ENCODE results near the gene ARFGAP3. TPM values are rescaled to one million over a fixed set of nuclear protein-coding genes. Genes with fewer than 3 reads are reported as not detected.

Gene ARFGAP3
- polyA plus RNA-seq, 1 of the 3 experiments (the other 2 are of a cell fraction), result 12.6 TPM

DNA sequence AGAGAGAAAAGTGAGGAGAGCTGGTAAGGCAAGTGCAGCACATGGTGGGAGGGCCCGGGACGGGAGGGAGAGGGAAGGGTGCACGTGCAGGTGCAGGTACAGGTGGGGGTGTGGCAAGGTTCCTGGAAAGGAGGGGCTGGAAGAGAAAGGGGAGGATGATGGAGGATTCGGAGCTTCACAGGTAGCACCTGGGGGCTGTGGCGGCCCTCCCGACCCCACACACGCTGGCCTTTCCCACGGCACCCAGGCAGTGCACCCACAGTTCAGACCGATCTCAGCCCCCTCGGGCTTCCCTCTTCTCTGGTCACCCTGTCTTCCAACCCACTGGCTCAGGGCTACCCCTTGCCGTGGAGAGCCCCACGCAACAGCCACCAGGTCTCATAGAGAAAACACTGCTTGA lies 69.1 kb downstream of the ARFGAP3 start (continued):
- no peak for TF ChIP-seq JUND (IDR thresholded peaks at IDR 0.05)
- no peak for TF ChIP-seq MEF2A (IDR thresholded peaks at IDR 0.05; ENCODE audit: borderline replicate concordance, low read depth)

DNA sequence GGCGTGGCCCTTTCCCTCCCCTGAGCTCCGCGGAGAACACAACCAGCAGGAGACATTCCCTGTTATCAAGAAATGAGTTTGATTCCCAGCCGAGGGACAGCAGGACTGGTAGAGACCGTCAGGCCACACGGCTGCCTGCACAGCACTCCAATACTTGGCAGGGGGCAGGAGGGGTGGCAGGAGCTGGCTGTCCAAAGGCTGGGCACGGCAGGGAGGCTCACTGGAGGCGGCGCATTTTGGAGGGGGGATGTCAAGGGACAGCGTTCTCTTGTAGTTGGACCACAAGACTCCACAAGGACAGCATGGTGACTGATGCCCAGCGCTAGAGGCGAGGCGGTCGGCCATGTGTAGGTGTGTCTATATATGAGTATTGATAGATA lies 69.7 kb downstream of the ARFGAP3 start:
- Histone ChIP-seq H3K4me1 (ENCODE audit: control insufficient read depth in 1 of 2, insufficient read depth in 2 of 2, low read depth in 1 of 2, low read length in 1 of 2) (no peaks in the 10 kb centered on the region), H3K9me3 (no peaks in the 10 kb centered on the region), H3K4me3 (ENCODE audit: low read depth in 2 of 2, low read length in 1 of 2) (no peak overlapping the region), H3K36me3 (replicated peaks in 1 of 2; ENCODE audit: control insufficient read depth in 1 of 2, insufficient read depth in 2 of 2, low read length in 1 of 2) (no peaks in the 10 kb centered on the region), H3K4me2 (no peak overlapping the region), H4K20me1 (ENCODE audit: insufficient read depth) (no peaks in the 10 kb centered on the region), H3K27ac (ENCODE audit: low read depth in 2 of 2, low read length in 1 of 2) (no peak overlapping the region), H3F3A (replicated peaks; ENCODE audit: insufficient read depth) (no peaks in the 10 kb centered on the region), H3K9ac (no peak overlapping the region), H3K79me2 (ENCODE audit: insufficient read depth) (no peaks in the 10 kb centered on the region), H3K9me2 (no peaks in the 10 kb centered on the region), H3K27me3 (ENCODE audit: insufficient read depth) (no peaks in the 10 kb centered on the region), H2AFZ (ENCODE audit: low read depth) (no peak overlapping the region)
- no peak for DNase-seq
- WGBS (ENCODE audit: low lambda C conversion rate), result 91% methylated on average over 8 of the region's 14 CpGs
- TF ChIP-seq EZH2phosphoT487 (IDR thresholded peaks at IDR 0.05; ENCODE audit: borderline replicate concordance, low read depth), result no peak
- no peak for TF ChIP-seq RXRA (IDR thresholded peaks at IDR 0.05; ENCODE audit: borderline replicate concordance, low read depth)
- TF ChIP-seq, protein P1, sequence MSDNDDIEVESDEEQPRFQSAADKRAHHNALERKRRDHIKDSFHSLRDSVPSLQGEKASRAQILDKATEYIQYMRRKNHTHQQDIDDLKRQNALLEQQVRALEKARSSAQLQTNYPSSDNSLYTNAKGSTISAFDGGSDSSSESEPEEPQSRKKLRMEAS (IDR thresholded peaks at IDR 0.05; ENCODE audit: low read depth), result no peak
- no peak for TF ChIP-seq CHD2 (IDR thresholded peaks at IDR 0.05; ENCODE audit: low read length, partially characterized antibody)
- TF ChIP-seq NFIC (IDR thresholded peaks at IDR 0.05; ENCODE audit: borderline replicate concordance), result no peak
- TF ChIP-seq, protein P2, sequence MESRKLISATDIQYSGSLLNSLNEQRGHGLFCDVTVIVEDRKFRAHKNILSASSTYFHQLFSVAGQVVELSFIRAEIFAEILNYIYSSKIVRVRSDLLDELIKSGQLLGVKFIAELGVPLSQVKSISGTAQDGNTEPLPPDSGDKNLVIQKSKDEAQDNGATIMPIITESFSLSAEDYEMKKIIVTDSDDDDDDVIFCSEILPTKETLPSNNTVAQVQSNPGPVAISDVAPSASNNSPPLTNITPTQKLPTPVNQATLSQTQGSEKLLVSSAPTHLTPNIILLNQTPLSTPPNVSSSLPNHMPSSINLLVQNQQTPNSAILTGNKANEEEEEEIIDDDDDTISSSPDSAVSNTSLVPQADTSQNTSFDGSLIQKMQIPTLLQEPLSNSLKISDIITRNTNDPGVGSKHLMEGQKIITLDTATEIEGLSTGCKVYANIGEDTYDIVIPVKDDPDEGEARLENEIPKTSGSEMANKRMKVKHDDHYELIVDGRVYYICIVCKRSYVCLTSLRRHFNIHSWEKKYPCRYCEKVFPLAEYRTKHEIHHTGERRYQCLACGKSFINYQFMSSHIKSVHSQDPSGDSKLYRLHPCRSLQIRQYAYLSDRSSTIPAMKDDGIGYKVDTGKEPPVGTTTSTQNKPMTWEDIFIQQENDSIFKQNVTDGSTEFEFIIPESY (IDR thresholded peaks at IDR 0.05; ENCODE audit: borderline replicate concordance, low read depth), result no peak
- no peak for TF ChIP-seq NRF1 (IDR thresholded peaks at IDR 0.05; ENCODE audit: low read depth, low read length)
- TF ChIP-seq, protein P3, sequence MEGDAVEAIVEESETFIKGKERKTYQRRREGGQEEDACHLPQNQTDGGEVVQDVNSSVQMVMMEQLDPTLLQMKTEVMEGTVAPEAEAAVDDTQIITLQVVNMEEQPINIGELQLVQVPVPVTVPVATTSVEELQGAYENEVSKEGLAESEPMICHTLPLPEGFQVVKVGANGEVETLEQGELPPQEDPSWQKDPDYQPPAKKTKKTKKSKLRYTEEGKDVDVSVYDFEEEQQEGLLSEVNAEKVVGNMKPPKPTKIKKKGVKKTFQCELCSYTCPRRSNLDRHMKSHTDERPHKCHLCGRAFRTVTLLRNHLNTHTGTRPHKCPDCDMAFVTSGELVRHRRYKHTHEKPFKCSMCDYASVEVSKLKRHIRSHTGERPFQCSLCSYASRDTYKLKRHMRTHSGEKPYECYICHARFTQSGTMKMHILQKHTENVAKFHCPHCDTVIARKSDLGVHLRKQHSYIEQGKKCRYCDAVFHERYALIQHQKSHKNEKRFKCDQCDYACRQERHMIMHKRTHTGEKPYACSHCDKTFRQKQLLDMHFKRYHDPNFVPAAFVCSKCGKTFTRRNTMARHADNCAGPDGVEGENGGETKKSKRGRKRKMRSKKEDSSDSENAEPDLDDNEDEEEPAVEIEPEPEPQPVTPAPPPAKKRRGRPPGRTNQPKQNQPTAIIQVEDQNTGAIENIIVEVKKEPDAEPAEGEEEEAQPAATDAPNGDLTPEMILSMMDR (IDR thresholded peaks at IDR 0.05), result no peak
- TF ChIP-seq FOXJ3 (CRISPR knock-in tag; IDR thresholded peaks at IDR 0.05), result no peak
- TF ChIP-seq, protein P4, sequence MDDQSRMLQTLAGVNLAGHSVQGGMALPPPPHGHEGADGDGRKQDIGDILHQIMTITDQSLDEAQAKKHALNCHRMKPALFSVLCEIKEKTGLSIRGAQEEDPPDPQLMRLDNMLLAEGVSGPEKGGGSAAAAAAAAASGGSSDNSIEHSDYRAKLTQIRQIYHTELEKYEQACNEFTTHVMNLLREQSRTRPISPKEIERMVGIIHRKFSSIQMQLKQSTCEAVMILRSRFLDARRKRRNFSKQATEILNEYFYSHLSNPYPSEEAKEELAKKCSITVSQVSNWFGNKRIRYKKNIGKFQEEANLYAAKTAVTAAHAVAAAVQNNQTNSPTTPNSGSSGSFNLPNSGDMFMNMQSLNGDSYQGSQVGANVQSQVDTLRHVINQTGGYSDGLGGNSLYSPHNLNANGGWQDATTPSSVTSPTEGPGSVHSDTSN (IDR thresholded peaks at IDR 0.05), result no peak
- TF ChIP-seq SMC3 (IDR thresholded peaks at IDR 0.05; ENCODE audit: low read depth, low read length), result no peak
- no peak for TF ChIP-seq TCF12 (IDR thresholded peaks at IDR 0.05)
- no peak for TF ChIP-seq ELF1 (IDR thresholded peaks at IDR 0.05)
- TF ChIP-seq, protein P5, sequence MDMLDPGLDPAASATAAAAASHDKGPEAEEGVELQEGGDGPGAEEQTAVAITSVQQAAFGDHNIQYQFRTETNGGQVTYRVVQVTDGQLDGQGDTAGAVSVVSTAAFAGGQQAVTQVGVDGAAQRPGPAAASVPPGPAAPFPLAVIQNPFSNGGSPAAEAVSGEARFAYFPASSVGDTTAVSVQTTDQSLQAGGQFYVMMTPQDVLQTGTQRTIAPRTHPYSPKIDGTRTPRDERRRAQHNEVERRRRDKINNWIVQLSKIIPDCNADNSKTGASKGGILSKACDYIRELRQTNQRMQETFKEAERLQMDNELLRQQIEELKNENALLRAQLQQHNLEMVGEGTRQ (IDR thresholded peaks at IDR 0.05; ENCODE audit: borderline replicate concordance, low read depth, low read length), result no peak
- no peak for TF ChIP-seq RAD21 (IDR thresholded peaks at IDR 0.05; ENCODE audit: low read length)
- no peak for TF ChIP-seq EP300 (IDR thresholded peaks at IDR 0.05; ENCODE audit: borderline replicate concordance in 1 of 2, low read depth in 1 of 2, low read length in 1 of 2)
- TF ChIP-seq TAF1 (IDR thresholded peaks at IDR 0.05; ENCODE audit: borderline replicate concordance, low read depth, low read length), result no peak
- no peak for TF ChIP-seq FOSL2 (IDR thresholded peaks at IDR 0.05; ENCODE audit: borderline replicate concordance, low read depth)
- TF ChIP-seq, protein P6, sequence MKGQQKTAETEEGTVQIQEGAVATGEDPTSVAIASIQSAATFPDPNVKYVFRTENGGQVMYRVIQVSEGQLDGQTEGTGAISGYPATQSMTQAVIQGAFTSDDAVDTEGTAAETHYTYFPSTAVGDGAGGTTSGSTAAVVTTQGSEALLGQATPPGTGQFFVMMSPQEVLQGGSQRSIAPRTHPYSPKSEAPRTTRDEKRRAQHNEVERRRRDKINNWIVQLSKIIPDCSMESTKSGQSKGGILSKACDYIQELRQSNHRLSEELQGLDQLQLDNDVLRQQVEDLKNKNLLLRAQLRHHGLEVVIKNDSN (IDR thresholded peaks at IDR 0.05; ENCODE audit: borderline replicate concordance, low read depth), result no peak
- CTCF ChIA-PET, result interaction anchor here (1.6 kb wide), 1 partner anchor 12 kb away, joined by 4 read pairs; no protein-coding TSS in a partner anchor
- POLR2A ChIA-PET, result no interaction called here

All from SK-N-SH (cell line).